HEK293T (cell line): ENCODE data around the gene DNAJA4.

Experiments used
- BHLHE40 ChIP-seq: fragments of 450-650 bp; IDR thresholded peaks from 2 replicates; pipeline ENCODE4 v1.6.1; 2016; ENCODE audit warnings: mild to moderate bottlenecking, moderate library complexity, borderline replicate concordance
- FOXA1 ChIP-seq: fragments of 450-650 bp; IDR thresholded peaks from 2 replicates; pipeline ENCODE4 v1.6.1; 2016; ENCODE audit warnings: mild to moderate bottlenecking
- LEF1 ChIP-seq: fragments of 450-650 bp; IDR thresholded peaks from 2 replicates; pipeline ENCODE4 v1.6.1; 2017; ENCODE audit warnings: mild to moderate bottlenecking, borderline replicate concordance
- PKNOX1 ChIP-seq: fragments of 450-650 bp; IDR thresholded peaks from 2 replicates; pipeline ENCODE4 v1.6.1; 2016
- TARDBP ChIP-seq: fragments of 450-650 bp; IDR thresholded peaks from 2 replicates; pipeline ENCODE4 v1.6.1; 2016

- no peak for TF ChIP-seq BHLHE40
- TF ChIP-seq LEF1: no peak
- no peak for TF ChIP-seq FOXA1
- TF ChIP-seq TARDBP: no peak
- TF ChIP-seq PKNOX1: no peak
Observed at GRCh38 chr15:78260489-78260888, 3.9 kb upstream of the DNAJA4 start.
